ENCODE results near the gene LAYN.

Gene LAYN

GRCh38 chr11:111573821-111574249 lies 33.3 kb downstream of the LAYN start:
- Histone ChIP-seq H3K36me3 (no peaks in the 10 kb centered on the region), H3K4me3 (ENCODE audit: low read depth, low read length) (no peak overlapping the region), H3K9me3 (no peaks in the 10 kb centered on the region), H3K27me3 (no peaks in the 10 kb centered on the region), H3K4me1 (no peaks in the 10 kb centered on the region; the same call in 1 of the 2 replicates)
- DNase-seq, result no peak
- no peak for TF ChIP-seq CTCF (IDR thresholded peaks at IDR 0.05; ENCODE audit: low read depth, low read length)

- TF ChIP-seq CTCF (IDR thresholded peaks at IDR 0.05; ENCODE audit: low read depth, low read length), result no peak
- no peaks in the 10 kb centered on the region for H3K9me3 ChIP-seq
- no peak for DNase-seq
- no peak overlapping the region for H3K4me3 ChIP-seq (ENCODE audit: low read depth, low read length)
- H3K27me3 ChIP-seq, result no peaks in the 10 kb centered on the region
- H3K36me3 ChIP-seq, result no peaks in the 10 kb centered on the region
- no peaks in the 10 kb centered on the region; the same call in 1 of the 2 replicates for H3K4me1 ChIP-seq
These were observed 34.1 kb downstream of the LAYN start for GRCh38 chr11:111574373-111575225.

- no peak for DNase-seq
- Histone ChIP-seq H3K4me3 (ENCODE audit: low read depth, low read length) (no peak overlapping the region), H3K36me3 (no peaks in the 10 kb centered on the region), H3K9me3 (no peaks in the 10 kb centered on the region), H3K4me1 (no peaks in the 10 kb centered on the region), H3K27me3 (no peaks in the 10 kb centered on the region)
- TF ChIP-seq CTCF (IDR thresholded peaks at IDR 0.05; ENCODE audit: low read depth, low read length), result no peak
These were observed 35.2 kb downstream of the LAYN start for GRCh38 chr11:111575740-111576139.

GRCh38 chr11:111577821-111578220 lies 37.3 kb downstream of the LAYN start:
- H3K36me3 ChIP-seq, result no peaks in the 10 kb centered on the region
- H3K9me3 ChIP-seq, result no peaks in the 10 kb centered on the region
- no peaks in the 10 kb centered on the region for H3K27me3 ChIP-seq
- no peak for TF ChIP-seq CTCF (IDR thresholded peaks at IDR 0.05; ENCODE audit: low read depth, low read length)
- no peaks in the 10 kb centered on the region for H3K4me1 ChIP-seq
- no peak overlapping the region for H3K4me3 ChIP-seq (ENCODE audit: low read depth, low read length)
- no peak for DNase-seq

GRCh38 chr11:111581341-111581740 lies 40.8 kb downstream of the LAYN start:
- Histone ChIP-seq H3K27me3 (no peaks in the 10 kb centered on the region), H3K36me3 (no peaks in the 10 kb centered on the region), H3K4me1 (no peaks in the 10 kb centered on the region), H3K4me3 (ENCODE audit: low read depth, low read length) (no peak overlapping the region), H3K9me3 (no peaks in the 10 kb centered on the region)
- TF ChIP-seq CTCF (IDR thresholded peaks at IDR 0.05; ENCODE audit: low read depth, low read length), result no peak
- DNase-seq, result no peak

GRCh38 chr11:111582163-111582562 lies 41.6 kb downstream of the LAYN start:
- H3K27me3 ChIP-seq, result no peaks in the 10 kb centered on the region
- no peaks in the 10 kb centered on the region for H3K36me3 ChIP-seq
- H3K4me1 ChIP-seq, result no peaks in the 10 kb centered on the region
- DNase-seq, result no peak
- no peaks in the 10 kb centered on the region for H3K9me3 ChIP-seq
- no peak overlapping the region for H3K4me3 ChIP-seq (ENCODE audit: low read depth, low read length)
- TF ChIP-seq CTCF (IDR thresholded peaks at IDR 0.05; ENCODE audit: low read depth, low read length), result no peak
